ENCODE data around the gene ZDHHC11B.
"Not testable (repeated sequence)": the region's sequence is repeated elsewhere in the genome, so short reads cannot be mapped to it uniquely, and the experiment has no call there.

The ZDHHC11B gene

GRCh38 chr5:765948-766631 lies 18.4 kb downstream of the ZDHHC11B start:
- DNase-seq: no peak

- no peak for DNase-seq
Observed at GRCh38 chr5:763998-764781, 20.3 kb downstream of the ZDHHC11B start.

- no peak for DNase-seq
Observed at GRCh38 chr5:763397-763796, 21.1 kb downstream of the ZDHHC11B start.

- not testable (repeated sequence) for DNase-seq
Observed at GRCh38 chr5:762996-763395, 21.5 kb downstream of the ZDHHC11B start.

- peak; percentile 86 for DNase-seq
Observed at GRCh38 chr5:761854-762710, 22.4 kb downstream of the ZDHHC11B start.

- DNase-seq: no peak
Observed at GRCh38 chr5:761059-761771, 23.3 kb downstream of the ZDHHC11B start.

GRCh38 chr5:760363-761058 lies 24.0 kb downstream of the ZDHHC11B start:
- DNase-seq: no peak

GRCh38 chr5:759781-760362 lies 24.7 kb downstream of the ZDHHC11B start:
- DNase-seq: no peak

- DNase-seq: peak; percentile 77
Observed at GRCh38 chr5:759111-759751, 25.3 kb downstream of the ZDHHC11B start.

- DNase-seq: no peak
Observed at GRCh38 chr5:758698-759053, 25.9 kb downstream of the ZDHHC11B start.

GRCh38 chr5:757931-758697 lies 26.4 kb downstream of the ZDHHC11B start:
- DNase-seq: peak; percentile 62

- DNase-seq: no peak
Observed at GRCh38 chr5:757346-757930, 27.1 kb downstream of the ZDHHC11B start.

- no peak for DNase-seq
Observed at GRCh38 chr5:756865-757345, 27.6 kb downstream of the ZDHHC11B start.

- no peak for DNase-seq
Observed at GRCh38 chr5:756171-756570, 28.4 kb downstream of the ZDHHC11B start.

- DNase-seq: not testable (repeated sequence)
Observed at GRCh38 chr5:754143-754632, 30.3 kb downstream of the ZDHHC11B start.

- DNase-seq: not testable (repeated sequence)
Observed at GRCh38 chr5:753567-754142, 30.9 kb downstream of the ZDHHC11B start.

GRCh38 chr5:752532-753115 lies 31.9 kb downstream of the ZDHHC11B start:
- not testable (repeated sequence) for DNase-seq

GRCh38 chr5:751992-752391 lies 32.5 kb downstream of the ZDHHC11B start:
- not testable (repeated sequence) for DNase-seq

- no peak for DNase-seq
Observed at GRCh38 chr5:751496-751895, 33.0 kb downstream of the ZDHHC11B start.

All from DMS53 (cell line).